Hepatocyte (in vitro differentiated cells): ENCODE results near the gene PTPN14. TPM values are rescaled to one million over a fixed set of nuclear protein-coding genes. Genes with fewer than 3 reads are reported as not detected.

Experiments
- DNase-seq: peaks from one replicate; pipeline ENCODE4 v3.0.0-alpha.2; 2016; ENCODE audit warnings: low spot score
- H2AFZ ChIP-seq: fragments of 200-600 bp; sonication (generic); 2 replicates; pipeline ENCODE4 v1.6.0; 2016; ENCODE audit warnings: antibody characterized with exemption, mild to moderate bottlenecking
- H3K27ac ChIP-seq: fragments of 200-600 bp; sonication (generic); 2 replicates; pipeline ENCODE4 v1.5.1; 2016; ENCODE audit warnings: mild to moderate bottlenecking
- H3K27me3 ChIP-seq: fragments of 200-600 bp; sonication (generic); 2 replicates; pipeline ENCODE4 v1.6.1; 2016
- H3K36me3 ChIP-seq: fragments of 200-600 bp; sonication (generic); replicated peaks from 2 replicates; pipeline ENCODE4 v1.5.1; 2016; ENCODE audit warnings: low read depth; ENCODE audit not compliant: insufficient read depth
- H3K4me1 ChIP-seq: fragments of 200-600 bp; sonication (generic); 2 replicates; pipeline ENCODE4 v1.5.1; 2016; ENCODE audit warnings: mild to moderate bottlenecking, moderate library complexity; ENCODE audit not compliant: insufficient read depth
- H3K4me2 ChIP-seq: fragments of 200-600 bp; sonication (generic); 2 replicates; pipeline ENCODE4 v1.6.0; 2016
- H3K4me3 ChIP-seq: fragments of 200-600 bp; sonication (generic); 2 replicates; pipeline ENCODE4 v1.5.1; 2016; ENCODE audit warnings: mild to moderate bottlenecking
- H3K79me2 ChIP-seq: fragments of 200-600 bp; sonication (generic); 2 replicates; pipeline ENCODE4 v1.6.0; 2017; ENCODE audit warnings: mild to moderate bottlenecking
- H3K9me2 ChIP-seq: fragments of 200-600 bp; sonication (generic); replicated peaks from 2 replicates; pipeline ENCODE4 v1.6.0; 2017; ENCODE audit warnings: mild to moderate bottlenecking; ENCODE audit not compliant: insufficient read depth
- H3K9me3 ChIP-seq: fragments of 200-600 bp; sonication (generic); 2 replicates; pipeline ENCODE4 v1.5.1; 2016; ENCODE audit warnings: low read depth, mild to moderate bottlenecking
- H4K20me1 ChIP-seq: fragments of 200-600 bp; sonication (generic); 2 replicates; pipeline ENCODE4 v1.6.0; 2016; ENCODE audit warnings: mild to moderate bottlenecking; ENCODE audit not compliant: insufficient read depth, poor library complexity, severe bottlenecking
- CTCF ChIP-seq: fragments of 200-600 bp; sonication (generic); IDR thresholded peaks from 2 replicates; pipeline ENCODE4 v1.5.1; 2016; ENCODE audit warnings: antibody characterized with exemption, mild to moderate bottlenecking; ENCODE audit not compliant: poor library complexity
- EZH2 ChIP-seq: fragments of 200-600 bp; sonication (generic); IDR thresholded peaks from 2 replicates; pipeline ENCODE4 v1.6.1; 2016; ENCODE audit warnings: antibody characterized with exemption, mild to moderate bottlenecking, borderline replicate concordance
- EZH2phosphoT487 ChIP-seq: fragments of 200-600 bp; sonication (generic); IDR thresholded peaks from one replicate; pipeline ENCODE4 v1.6.1; 2018; ENCODE audit warnings: antibody characterized with exemption, mild to moderate bottlenecking, low read depth, moderate library complexity; ENCODE audit not compliant: unreplicated experiment, severe bottlenecking
- WGBS: methylation state at CpG from one replicate; pipeline ENCODE4 v1.1.6; 2016; ENCODE audit warnings: low lambda C conversion rate; ENCODE audit errors: missing lambda C conversion rate; 5-methylcytosine and 5-hydroxymethylcytosine counted together
- polyA plus RNA-seq: library from polyadenylated mRNA; unstranded; fragments of >200 nt; fragmentation: Nextera tagmentation; extraction: Ambion mirVana; gene quantifications from 2 replicates; pipeline ENCODE4 v1.2.1, GENCODE V29; 2016
- total RNA-seq: library from RNA; depleted of rRNA; stranded (reverse); fragments of >200 nt; gene quantifications from 2 replicates; pipeline ENCODE4 v1.2.3, GENCODE V29; 2014

The PTPN14 gene
- total and polyA plus RNA-seq, 2 experiments from 2014 or later, result 9.5 to 21.7 TPM

GRCh38 chr1:214540324-214540723 is 11.1 kb downstream of the PTPN14 start:
- Histone ChIP-seq H3K27me3 (no peaks in the 10 kb centered on the region), H3K4me2 (no peak overlapping the region), H3K27ac (no peak overlapping the region), H3K9me2 (no peaks in the 10 kb centered on the region), H3K9me3 (no peaks in the 10 kb centered on the region), H3K4me1 (no peaks in the 10 kb centered on the region), H2AFZ (no peak overlapping the region), H3K36me3 (no peaks in the 10 kb centered on the region), H4K20me1 (peaks cover 37% of the 10 kb centered on the region), H3K4me3 (no peak overlapping the region), H3K79me2 (peaks cover 99% of the 10 kb centered on the region)
- DNase-seq, result no peak
- TF ChIP-seq EZH2phosphoT487 (no peak), CTCF (no peak), EZH2 (no peak)
- WGBS, result 82% methylated on average over 5 of the region's 5 CpGs

- WGBS, result 80% methylated on average over 3 of the region's 3 CpGs
- Histone ChIP-seq H3K79me2 (peaks cover 98% of the 10 kb centered on the region), H3K9me3 (no peaks in the 10 kb centered on the region), H3K4me2 (no peak overlapping the region), H4K20me1 (peaks cover 37% of the 10 kb centered on the region), H3K9me2 (no peaks in the 10 kb centered on the region), H3K36me3 (no peaks in the 10 kb centered on the region), H3K27me3 (no peaks in the 10 kb centered on the region), H2AFZ (no peak overlapping the region), H3K27ac (no peak overlapping the region), H3K4me1 (no peaks in the 10 kb centered on the region), H3K4me3 (no peak overlapping the region)
- no peak for TF ChIP-seq CTCF
- TF ChIP-seq EZH2phosphoT487, result no peak
- TF ChIP-seq EZH2, result no peak
- DNase-seq, result no peak
Observed at GRCh38 chr1:214538496-214538895, 12.9 kb downstream of the PTPN14 start.

GRCh38 chr1:214537872-214538473 is 13.4 kb downstream of the PTPN14 start:
- H3K9me3 ChIP-seq, result no peaks in the 10 kb centered on the region
- DNase-seq, result no peak
- no peaks in the 10 kb centered on the region for H3K9me2 ChIP-seq
- H3K27me3 ChIP-seq, result no peaks in the 10 kb centered on the region
- no peak overlapping the region for H3K4me3 ChIP-seq
- TF ChIP-seq CTCF, result no peak
- TF ChIP-seq EZH2phosphoT487, result no peak
- TF ChIP-seq EZH2, result no peak
- H3K36me3 ChIP-seq, result no peaks in the 10 kb centered on the region
- no peak overlapping the region for H3K27ac ChIP-seq
- WGBS, result 85% methylated on average over 4 of the region's 4 CpGs
- H2AFZ ChIP-seq, result no peak overlapping the region
- no peak overlapping the region for H3K4me2 ChIP-seq
- no peaks in the 10 kb centered on the region for H3K4me1 ChIP-seq
- H3K79me2 ChIP-seq, result peaks cover 97% of the 10 kb centered on the region
- peaks cover 33% of the 10 kb centered on the region for H4K20me1 ChIP-seq
